ENCODE results near the gene VAV3.

VAV3 gene

GRCh38 chr1:107572674-107573211 lies 392.2 kb downstream of the VAV3 start:
- DNase-seq (ENCODE audit: low read depth) = no peak

GRCh38 chr1:107570768-107571167 lies 394.2 kb downstream of the VAV3 start:
- no peak for DNase-seq (ENCODE audit: low read depth)

DNA sequence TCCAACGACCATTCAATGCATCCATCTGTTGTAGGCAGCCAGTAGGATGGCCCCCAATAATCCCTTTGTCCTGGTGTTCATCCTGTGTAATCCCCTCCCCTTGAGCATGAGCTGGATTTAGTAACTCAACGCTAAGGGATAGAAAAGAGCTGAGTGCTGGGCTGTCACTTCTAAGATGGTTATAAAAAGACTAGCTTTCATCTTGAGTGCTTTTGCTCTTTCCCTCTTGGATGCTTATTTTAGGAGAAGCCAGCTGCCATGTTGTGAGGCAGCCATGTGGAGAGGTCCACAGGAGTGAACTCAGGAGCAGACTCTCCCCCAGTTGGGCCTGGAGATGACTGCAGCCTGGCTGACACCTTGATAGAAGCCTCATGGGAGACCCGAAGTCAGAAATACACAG lies 401.5 kb downstream of the VAV3 start:
- DNase-seq (ENCODE audit: low read depth) = no peak

DNA sequence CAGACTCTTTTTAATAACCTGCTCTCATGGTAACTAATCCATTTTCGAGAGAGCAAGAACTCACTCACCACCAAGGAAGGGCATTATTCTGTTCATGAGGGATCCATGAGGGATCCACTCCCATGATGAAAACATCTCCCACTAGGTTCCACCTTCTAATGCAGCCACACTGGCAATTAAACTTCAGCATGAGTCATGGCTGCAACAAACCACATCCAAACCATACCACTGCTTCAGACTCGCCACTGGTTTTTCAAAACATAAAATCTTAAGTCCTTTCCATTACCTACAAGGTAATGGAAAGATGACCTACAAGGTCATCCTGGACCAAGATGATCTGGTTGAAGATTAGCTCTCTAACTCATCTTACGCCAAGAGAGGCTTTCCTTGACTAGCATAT lies 405.1 kb downstream of the VAV3 start:
- no peak for DNase-seq (ENCODE audit: low read depth)

DNA sequence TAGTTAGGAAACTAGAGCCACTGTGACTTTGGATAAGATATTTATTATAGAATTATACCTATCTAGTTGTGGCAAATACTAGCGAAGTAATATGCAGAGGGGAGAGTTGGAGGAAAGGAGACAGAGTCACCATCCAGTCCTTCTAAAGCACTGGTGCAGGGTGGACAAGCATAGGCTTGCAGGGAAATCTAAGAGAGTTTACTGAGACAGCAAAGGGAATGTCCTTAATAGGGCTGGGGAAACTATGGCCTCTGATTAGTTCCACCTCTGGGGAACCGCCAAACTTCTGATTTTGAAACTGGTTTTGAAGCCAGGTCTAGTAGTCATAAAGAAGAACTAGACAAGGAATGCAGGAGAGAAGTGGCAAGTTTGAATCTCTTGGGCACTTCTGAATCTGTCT lies 407.9 kb downstream of the VAV3 start:
- no peak for DNase-seq (ENCODE audit: low read depth)

DNA sequence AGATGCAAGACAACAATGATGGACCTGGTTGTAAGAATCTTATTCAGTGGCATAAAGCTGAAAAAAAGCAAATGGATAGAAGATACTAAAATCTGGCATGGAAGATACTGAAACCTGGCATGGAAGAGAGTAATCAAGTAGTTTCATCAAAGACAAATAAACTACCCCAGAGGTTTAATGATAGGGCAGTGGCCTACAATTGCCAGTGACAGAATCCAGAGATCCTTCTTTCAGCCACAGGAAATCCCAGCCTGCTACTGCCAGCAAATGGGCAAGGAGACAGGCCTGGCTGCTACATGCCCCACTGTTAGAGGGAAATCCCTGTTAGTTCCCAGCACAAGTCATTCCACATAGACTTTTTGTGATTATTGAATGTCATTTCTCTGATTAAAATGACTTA lies 409.4 kb downstream of the VAV3 start:
- no peak for DNase-seq (ENCODE audit: low read depth)

GRCh38 chr1:107552781-107553180 lies 412.2 kb downstream of the VAV3 start:
- no peak for DNase-seq (ENCODE audit: low read depth)

DNA sequence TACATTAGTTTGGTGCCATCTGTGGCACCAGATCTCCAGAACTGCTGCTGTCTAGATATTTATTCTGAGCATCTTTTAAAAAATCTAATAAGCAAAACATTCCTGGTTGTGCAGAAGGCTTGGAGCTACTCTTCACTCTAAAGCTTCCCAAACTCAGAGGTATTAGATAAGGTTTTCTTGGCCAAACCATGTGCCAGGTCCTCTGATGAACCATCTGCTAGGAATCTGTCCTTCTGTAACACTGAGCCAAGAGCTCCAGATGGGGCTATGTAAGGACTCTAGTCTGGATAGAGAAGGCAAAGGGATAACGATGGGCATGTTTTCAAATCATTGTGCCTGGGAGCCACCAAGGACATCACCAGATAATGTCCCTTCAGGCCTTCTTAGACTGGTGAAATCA lies 413.5 kb downstream of the VAV3 start:
- no peak for DNase-seq (ENCODE audit: low read depth)

DNA sequence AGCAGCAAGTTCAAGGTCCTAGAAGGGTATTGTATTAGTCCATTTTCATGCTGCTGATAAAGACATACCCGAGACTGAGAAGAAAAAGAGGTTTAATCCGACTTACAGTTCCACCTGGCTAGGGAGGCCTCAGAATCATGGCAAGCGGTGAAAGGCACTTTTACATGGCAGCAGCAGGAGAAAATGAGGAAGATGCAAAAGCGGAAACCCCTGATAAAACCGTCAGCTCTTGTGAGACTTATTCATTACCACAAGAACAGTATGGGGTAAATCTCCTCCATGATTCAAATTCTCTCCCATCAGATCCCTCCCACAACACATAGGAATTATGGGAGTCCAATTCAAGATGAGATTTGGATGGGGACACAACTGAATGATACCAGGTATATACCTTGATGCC lies 414.6 kb downstream of the VAV3 start:
- DNase-seq (ENCODE audit: low read depth) = no peak

- DNase-seq (ENCODE audit: low read depth) = no peak
Measured at GRCh38 chr1:107549152-107549810, 415.7 kb downstream of the VAV3 start.

GRCh38 chr1:107548276-107548675 lies 416.7 kb downstream of the VAV3 start:
- DNase-seq (ENCODE audit: low read depth) = no peak

DNA sequence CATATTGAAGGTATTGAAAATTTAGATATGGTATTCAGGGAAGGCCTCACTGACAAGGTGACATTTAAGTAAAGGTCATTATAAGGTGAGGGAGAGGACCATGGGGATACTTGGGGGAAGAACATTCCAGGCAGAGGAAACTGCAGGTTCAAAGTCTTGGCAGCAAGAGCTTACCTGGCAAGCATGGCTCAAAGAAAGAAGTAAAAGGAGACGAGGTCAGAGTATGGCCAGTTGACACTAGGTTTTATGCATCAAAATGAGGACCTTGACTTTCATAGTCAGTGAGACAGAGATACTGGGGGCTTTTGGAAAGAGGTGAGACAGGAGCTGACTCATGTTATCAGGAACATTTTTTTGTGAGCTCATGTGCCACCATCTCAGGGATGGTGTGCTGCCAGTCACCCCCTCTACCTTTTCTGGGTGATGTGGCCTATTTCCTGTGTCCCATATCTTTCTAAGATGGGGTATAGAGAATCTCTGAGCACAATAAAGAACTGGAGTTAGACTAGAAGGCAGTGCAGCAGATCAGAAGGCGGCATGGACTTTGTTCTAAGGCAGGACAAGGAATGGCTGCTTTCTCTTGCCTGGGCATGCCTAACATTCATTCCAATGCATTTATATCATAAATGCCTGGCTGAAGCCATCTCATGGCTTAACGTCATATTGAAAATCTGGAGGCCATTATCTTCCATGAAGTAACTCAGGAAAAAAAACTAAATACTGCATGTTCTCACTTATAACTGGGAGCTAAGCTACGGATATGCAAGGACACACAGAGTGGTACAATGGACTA lies 417.4 kb downstream of the VAV3 start:
- DNase-seq (ENCODE audit: low read depth) = no peak

DNA sequence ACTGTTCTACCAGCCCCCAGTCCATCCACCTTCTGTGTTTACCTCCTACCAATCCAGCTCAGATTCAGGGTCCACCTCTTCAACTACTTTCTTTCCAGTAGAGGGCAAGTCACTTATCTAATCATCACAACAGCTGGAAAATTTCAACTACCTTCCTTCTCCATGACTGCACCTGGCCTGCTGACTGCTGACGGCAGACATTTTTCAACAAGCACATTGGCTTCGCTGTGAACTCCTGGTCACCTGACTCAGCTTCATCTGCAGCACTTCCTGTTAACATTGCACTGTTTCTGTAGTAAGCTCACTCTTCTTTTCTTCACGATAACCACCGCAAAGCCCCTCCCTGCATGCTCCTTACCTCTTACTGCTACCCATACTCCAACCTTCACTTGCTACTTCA lies 418.4 kb downstream of the VAV3 start:
- DNase-seq (ENCODE audit: low read depth) = no peak

- no peak for DNase-seq (ENCODE audit: low read depth)
Measured at GRCh38 chr1:107545879-107546278, 419.1 kb downstream of the VAV3 start.

- DNase-seq (ENCODE audit: low read depth) = no peak
Measured at GRCh38 chr1:107545056-107545577, 419.9 kb downstream of the VAV3 start.

DNA sequence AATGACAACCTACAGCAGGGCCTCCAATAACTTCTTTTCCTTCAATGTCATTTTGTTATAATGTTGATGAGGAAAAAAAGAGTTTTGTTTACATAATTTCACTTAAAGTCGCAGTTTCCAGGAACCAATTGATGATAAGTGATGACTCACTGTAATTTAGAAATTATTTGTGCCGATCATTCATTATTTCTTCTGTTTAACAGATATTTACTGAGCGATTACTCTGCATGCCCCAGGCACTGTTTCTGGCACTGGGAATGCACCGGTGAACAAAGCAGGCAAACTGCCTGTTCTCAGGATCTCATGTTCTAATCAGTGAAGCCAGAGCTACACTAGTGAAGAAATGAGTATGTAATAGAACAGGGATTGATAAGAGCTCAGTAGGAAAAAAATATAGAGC lies 420.7 kb downstream of the VAV3 start:
- DNase-seq (ENCODE audit: low read depth) = no peak

- DNase-seq (ENCODE audit: low read depth) = no peak
Measured at GRCh38 chr1:107541412-107541811, 423.6 kb downstream of the VAV3 start.

DNA sequence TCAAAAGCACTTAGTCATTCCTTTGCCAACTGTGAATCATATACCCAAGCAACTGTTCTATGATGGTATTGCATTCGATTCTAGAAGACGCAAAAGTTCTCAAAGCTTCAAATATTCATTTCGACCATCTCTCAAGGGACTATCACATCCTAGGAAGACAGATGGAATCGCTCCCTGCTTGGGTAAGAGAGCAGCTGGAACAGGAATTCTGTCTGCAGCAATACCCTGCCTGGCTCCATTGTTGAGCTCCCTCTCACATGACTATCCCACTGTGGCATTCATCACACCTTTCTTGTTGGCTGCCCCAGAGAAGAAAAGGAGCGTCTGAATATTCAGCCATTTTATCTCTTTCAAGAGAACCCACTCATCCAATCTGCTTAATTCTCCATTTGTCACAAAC lies 426.5 kb downstream of the VAV3 start:
- DNase-seq (ENCODE audit: low read depth) = no peak

DNA sequence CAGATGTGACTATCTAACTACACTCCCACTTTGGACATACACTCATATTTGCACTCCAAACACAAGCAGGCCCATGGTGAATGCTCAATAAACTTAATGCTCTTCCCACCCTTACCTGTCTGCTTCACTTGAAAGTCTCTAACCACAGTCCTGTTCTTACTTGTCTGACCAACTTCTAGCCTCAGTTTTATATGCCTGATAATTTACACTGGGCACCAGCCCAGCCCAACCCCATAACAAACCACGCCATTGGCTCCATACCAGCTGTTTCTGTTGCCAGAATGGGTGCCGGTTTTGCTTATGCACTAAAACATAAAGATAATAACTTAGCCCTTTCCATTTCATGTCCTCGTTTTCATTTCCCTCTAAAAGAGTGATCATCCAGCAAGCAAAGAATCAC lies 428.7 kb downstream of the VAV3 start:
- DNase-seq (ENCODE audit: low read depth) = no peak

DNA sequence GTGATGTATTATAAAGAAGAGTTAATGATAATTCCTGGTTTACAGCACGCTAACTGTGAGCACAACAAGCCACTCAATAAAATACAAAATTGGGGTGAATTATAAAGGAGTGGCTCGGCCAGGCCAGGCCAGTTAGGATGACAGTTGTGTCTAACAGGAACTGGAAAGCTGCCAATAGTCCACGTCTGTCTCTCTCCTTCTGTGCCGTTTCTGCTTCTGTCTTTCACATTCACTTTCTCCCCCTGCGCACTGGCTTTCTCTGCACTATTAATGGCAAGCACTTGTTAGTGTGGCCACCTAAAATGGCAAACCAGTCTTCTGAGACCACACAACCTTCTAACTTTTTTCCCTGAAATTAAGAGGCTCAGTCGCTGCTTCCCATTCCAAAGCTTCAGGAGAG lies 429.9 kb downstream of the VAV3 start:
- DNase-seq (ENCODE audit: low read depth) = no peak

GRCh38 chr1:107534632-107535031 lies 430.3 kb downstream of the VAV3 start:
- no peak for DNase-seq (ENCODE audit: low read depth)

GRCh38 chr1:107533436-107533835 lies 431.5 kb downstream of the VAV3 start:
- no peak for DNase-seq (ENCODE audit: low read depth)

DNA sequence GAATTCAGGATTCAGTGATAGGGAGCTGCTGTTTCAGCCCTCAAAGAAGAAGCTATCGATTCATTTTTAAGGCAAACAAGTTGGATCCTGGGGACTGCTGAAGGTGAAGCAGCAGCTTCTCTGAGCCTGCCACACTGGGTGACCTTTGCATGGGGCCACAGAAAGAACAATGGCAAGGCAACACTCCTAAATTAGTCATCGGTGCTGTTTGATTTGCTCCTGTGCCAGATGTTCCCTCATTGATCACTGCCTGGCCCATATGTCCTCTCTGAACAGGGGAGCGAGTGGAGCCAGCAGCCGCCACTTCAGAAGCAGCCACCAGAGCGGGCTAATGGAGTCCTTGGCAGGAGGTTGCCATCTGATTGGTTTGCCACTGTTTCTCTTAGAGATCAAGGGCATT lies 432.7 kb downstream of the VAV3 start:
- no peak for DNase-seq (ENCODE audit: low read depth)

All from stimulated activated CD8-positive, alpha-beta memory T cell treated with anti-CD3 and anti-CD28 coated beads, Interleukin-12 subunit alpha, Interleukin-12 subunit beta, amount 100 ng/mL, for 4 hours (primary cell).